OCI-LY3 (cell line): ENCODE data around the gene FER1L5.

Experiments used
- H2AFZ ChIP-seq: fragments of 200-600, 300-600 bp; shearing (Covaris generic); 2 replicates; pipeline ENCODE4 v1.6.0; 2014; ENCODE audit warnings: antibody characterized with exemption, low read depth, low read length
- H3K27ac ChIP-seq: fragments of 200-600, 300-600 bp; sonication (generic); 2 replicates; pipeline ENCODE4 v1.5.1; 2014; ENCODE audit warnings: mild to moderate bottlenecking, low read length, moderate library complexity, mixed read lengths
- H3K27me3 ChIP-seq: fragments of 200-600, 300-600 bp; sonication (generic); 2 replicates; pipeline ENCODE4 v1.6.1; 2014; ENCODE audit warnings: low read depth, low read length, mixed read lengths
- H3K36me3 ChIP-seq: fragments of 200-600, 300-600 bp; sonication (generic); replicated peaks from 2 replicates; pipeline ENCODE3; 2014; ENCODE audit warnings: low read depth, low read length, mixed read lengths
- H3K4me1 ChIP-seq: fragments of 300-600, 200-600 bp; sonication (generic); 2 replicates; pipeline ENCODE4 v1.6.1; 2014; ENCODE audit warnings: low read length, mixed read lengths
- H3K4me2 ChIP-seq: fragments of 200-600, 300-600 bp; sonication (generic); 2 replicates; pipeline ENCODE4 v1.6.1; 2014; ENCODE audit warnings: low read length, mixed read lengths
- H3K4me3 ChIP-seq: fragments of 300-600, 200-600 bp; sonication (generic); 2 replicates; pipeline ENCODE4 v1.5.1; 2014; ENCODE audit warnings: antibody characterized with exemption, mild to moderate bottlenecking, low read length, moderate library complexity
- H3K79me2 ChIP-seq: fragments of 300-600, 200-600 bp; shearing (Covaris generic); 2 replicates; pipeline ENCODE4 v1.6.1; 2014; ENCODE audit warnings: mild to moderate bottlenecking, low read length, mixed read lengths
- H3K9ac ChIP-seq: fragments of 300-600, 200-600 bp; shearing (Covaris generic); 2 replicates; pipeline ENCODE4 v1.6.0; 2014; ENCODE audit warnings: mild to moderate bottlenecking, low read length, moderate library complexity
- H3K9me3 ChIP-seq: fragments of 200-600, 300-600 bp; shearing (Covaris generic); 2 replicates; pipeline ENCODE4 v1.6.1; 2014; ENCODE audit warnings: low read length, mixed read lengths; ENCODE audit not compliant: insufficient read depth
- H4K20me1 ChIP-seq: fragments of 200-600, 300-600 bp; sonication (generic); 2 replicates; pipeline ENCODE4 v1.6.1; 2016; ENCODE audit warnings: low read length, mixed read lengths; ENCODE audit not compliant: insufficient read depth
- CTCF ChIP-seq: fragments of 200-600, 300-600 bp; sonication (generic); IDR thresholded peaks from 2 replicates; pipeline ENCODE4 v1.5.1; 2014; ENCODE audit warnings: antibody characterized with exemption, low read length, low read depth
- EZH2phosphoT487 ChIP-seq: fragments of 200-600 bp; shearing (Covaris generic); IDR thresholded peaks from 2 replicates; pipeline ENCODE4 v1.6.1; 2018; ENCODE audit warnings: antibody characterized with exemption, mixed run types, low read depth

Gene FER1L5

DNA sequence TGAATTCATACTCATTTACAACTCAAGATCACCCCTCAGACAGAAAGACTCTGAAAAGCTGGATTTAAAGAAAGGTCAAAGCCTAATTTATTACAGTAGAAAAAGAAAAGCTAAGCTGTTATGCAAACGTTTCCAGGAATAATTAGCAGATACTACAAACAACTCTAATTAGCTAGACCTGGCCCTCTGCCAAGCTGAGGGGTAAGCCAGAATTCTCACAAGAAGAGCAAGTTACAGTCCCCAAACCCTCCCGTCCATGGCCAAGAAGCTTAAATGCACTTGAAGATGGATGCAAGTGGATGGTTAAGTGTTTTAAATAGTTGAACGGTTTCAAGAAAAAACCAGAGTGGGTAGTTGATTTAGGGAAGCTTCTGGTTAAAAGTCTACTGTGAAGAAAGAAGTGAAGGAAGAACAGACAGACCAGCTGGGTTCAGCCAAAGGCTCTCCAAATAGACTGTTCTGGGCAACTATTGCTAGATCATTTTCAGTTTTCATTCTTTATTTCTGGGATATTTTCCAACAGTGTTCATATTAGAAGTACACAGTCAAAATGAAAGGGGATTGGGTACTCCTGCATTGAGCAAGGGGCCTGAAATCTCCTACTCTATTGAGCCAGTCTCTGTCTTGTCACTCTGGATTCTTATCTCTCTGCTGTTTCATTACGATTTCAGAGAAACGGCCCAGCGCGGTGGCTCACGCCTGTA lies 92.5 kb downstream of the FER1L5 start:
- no peaks in the 10 kb centered on the region for H3K27me3 ChIP-seq
- H3K9me3 ChIP-seq, result no peaks in the 10 kb centered on the region
- H3K36me3 ChIP-seq, result peaks cover 29% of the 10 kb centered on the region
- no peak for TF ChIP-seq CTCF
- TF ChIP-seq EZH2phosphoT487, result no peak
- H4K20me1 ChIP-seq, result no peaks in the 10 kb centered on the region
- H3K27ac ChIP-seq, result no peak overlapping the region
- peaks cover 5% of the 10 kb centered on the region for H3K4me1 ChIP-seq
- H3K9ac ChIP-seq, result no peak overlapping the region
- H3K4me2 ChIP-seq, result no peak overlapping the region
- H3K79me2 ChIP-seq, result peaks cover 9% of the 10 kb centered on the region
- H3K4me3 ChIP-seq, result no peak overlapping the region
- H2AFZ ChIP-seq, result no peak overlapping the region

DNA sequence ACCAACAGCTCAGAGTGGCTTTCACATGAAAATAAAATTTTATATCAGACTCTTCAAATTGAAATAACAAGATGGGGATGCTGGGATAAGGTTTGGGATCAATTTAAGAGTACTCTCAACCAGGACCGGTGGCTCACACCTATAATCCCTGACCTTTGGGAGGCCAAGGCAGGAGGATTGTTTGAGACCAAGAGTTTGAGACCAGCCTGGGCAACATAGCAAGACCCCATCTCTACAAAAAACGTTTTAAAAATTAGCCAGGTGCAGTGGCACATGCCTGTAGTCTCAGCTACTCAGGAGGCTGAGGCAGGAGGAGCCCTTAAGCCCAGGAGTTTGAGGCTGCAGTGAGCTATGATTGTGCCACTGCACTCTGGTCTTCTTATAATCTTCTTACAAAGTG lies 94.7 kb downstream of the FER1L5 start:
- Histone ChIP-seq H3K4me3 (no peak overlapping the region), H3K4me1 (peaks cover 9% of the 10 kb centered on the region), H3K9me3 (no peaks in the 10 kb centered on the region), H4K20me1 (no peaks in the 10 kb centered on the region), H3K9ac (no peak overlapping the region), H3K4me2 (no peak overlapping the region), H3K36me3 (peaks cover 22% of the 10 kb centered on the region), H2AFZ (no peak overlapping the region), H3K27me3 (no peaks in the 10 kb centered on the region), H3K27ac (no peak overlapping the region), H3K79me2 (peaks cover 9% of the 10 kb centered on the region)
- TF ChIP-seq CTCF, result no peak

- Histone ChIP-seq H3K4me3 (no peak overlapping the region), H2AFZ (no peak overlapping the region), H4K20me1 (no peaks in the 10 kb centered on the region), H3K4me1 (peaks cover 9% of the 10 kb centered on the region), H3K27ac (no peak overlapping the region), H3K36me3 (peaks cover 22% of the 10 kb centered on the region), H3K9me3 (no peaks in the 10 kb centered on the region), H3K27me3 (no peaks in the 10 kb centered on the region), H3K79me2 (peaks cover 9% of the 10 kb centered on the region), H3K4me2 (no peak overlapping the region), H3K9ac (no peak overlapping the region)
- TF ChIP-seq CTCF (no peak), EZH2phosphoT487 (no peak)
These were observed 95.3 kb downstream of the FER1L5 start for GRCh38 chr2:96737831-96738230.

DNA sequence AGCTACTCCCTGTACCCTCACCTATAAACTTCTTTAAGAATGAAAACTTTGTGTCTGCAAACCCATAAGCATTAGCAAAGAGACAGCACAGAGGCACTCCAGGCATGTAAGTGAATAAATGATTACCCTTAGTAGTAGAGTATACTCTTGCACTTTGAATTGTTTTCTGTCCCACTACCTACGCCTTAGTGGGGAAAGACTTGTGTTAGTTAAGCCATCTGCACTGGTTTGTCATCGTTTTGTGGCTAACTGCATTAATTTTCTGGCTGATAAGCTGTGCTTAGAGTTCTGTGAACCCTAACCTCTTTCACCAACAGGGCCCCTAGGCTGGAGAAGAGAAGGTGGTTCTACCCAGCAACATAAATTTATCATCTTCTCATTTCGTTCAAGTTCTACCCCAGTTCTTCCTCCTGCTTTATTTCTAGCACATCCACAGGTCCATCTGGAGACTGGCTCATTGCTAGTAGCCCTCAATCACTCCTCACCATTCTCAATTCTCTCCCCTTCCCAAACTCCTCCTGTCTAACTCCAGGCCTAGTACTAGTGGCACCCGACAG lies 96.6 kb downstream of the FER1L5 start:
- Histone ChIP-seq H3K9me3 (no peaks in the 10 kb centered on the region), H3K36me3 (peaks cover 11% of the 10 kb centered on the region), H3K4me3 (peak overlapping the region; percentile 85), H3K4me2 (peak overlapping the region; percentile 84), H2AFZ (no peak overlapping the region; the same call in 1 of the 2 replicates), H3K4me1 (peaks cover 9% of the 10 kb centered on the region), H3K27me3 (no peaks in the 10 kb centered on the region), H3K27ac (no peak overlapping the region), H3K9ac (peak overlapping the region; percentile 76), H3K79me2 (peaks cover 9% of the 10 kb centered on the region), H4K20me1 (no peaks in the 10 kb centered on the region)
- TF ChIP-seq EZH2phosphoT487, result no peak
- no peak for TF ChIP-seq CTCF
